Astrocyte (in vitro differentiated cells and primary cell): Measurements from ENCODE around the gene SPOCK3.

Experiments
- CTCF ChIP-seq: IDR thresholded peaks from 2 replicates; pipeline ENCODE4 v1.5.1; 2011; ENCODE audit warnings: low read depth, mild to moderate bottlenecking, inconsistent platforms, low read length, moderate library complexity; ENCODE audit not compliant: insufficient read depth
- EZH2 ChIP-seq: IDR thresholded peaks from 2 replicates; pipeline ENCODE4 v1.6.1; 2012; ENCODE audit warnings: mild to moderate bottlenecking, low read length, inconsistent platforms; ENCODE audit not compliant: insufficient read depth

GRCh38 chr4:166896254-166896653, 338.0 kb downstream of the SPOCK3 start:
- TF ChIP-seq CTCF (no peak), EZH2 (no peak)
